Measurements from ENCODE around the gene KRT2. TPM values are rescaled to one million over a fixed set of nuclear protein-coding genes. Genes with fewer than 3 reads are reported as not detected.

Gene KRT2
- total and polyA plus RNA-seq, 12 donors = 0.16 TPM; not detected in 11

- H3K4me1 ChIP-seq (replicated peaks in 1 of 2) = no peaks in the 10 kb centered on the region
- no peak overlapping the region for H3K27ac ChIP-seq
- peaks cover 0 to 4% of the 10 kb centered on the region in 2 donors for H3K36me3 ChIP-seq (replicated peaks in 1 of 2)
- 72 to 82% (median 77%) methylated on average over 5 of the region's 5 CpGs for WGBS, 4 donors
- no peaks in the 10 kb centered on the region for H3K27me3 ChIP-seq
- no peak for DNase-seq
- intact Hi-C loops (cut with DNase I) = no loop called here
- no peaks in the 10 kb centered on the region for H3K9me3 ChIP-seq (replicated peaks in 1 of 3)
- H3K4me3 ChIP-seq = no peak overlapping the region
- TF ChIP-seq POLR2A (IDR thresholded peaks at IDR 0.05) (no peak), CTCF (IDR thresholded peaks at IDR 0.05) (no peak)
Observed at GRCh38 chr12:52622349-52622748, 29.7 kb downstream of the KRT2 start.

GRCh38 chr12:52618866-52619265, 33.1 kb downstream of the KRT2 start:
- Histone ChIP-seq H3K27ac (no peak overlapping the region), H3K9me3 (replicated peaks in 1 of 3) (no peaks in the 10 kb centered on the region), H3K27me3 (no peaks in the 10 kb centered on the region), H3K4me3 (no peak overlapping the region), H3K36me3 (replicated peaks in 1 of 2) (peaks cover 0 to 4% of the 10 kb centered on the region in 2 donors), H3K4me1 (replicated peaks in 1 of 2) (no peaks in the 10 kb centered on the region)
- intact Hi-C loops (cut with DNase I) = no loop called here
- TF ChIP-seq POLR2A (IDR thresholded peaks at IDR 0.05) (no peak), CTCF (IDR thresholded peaks at IDR 0.05) (no peak)
- DNase-seq = no peak
- WGBS, 4 donors = 68 to 79% (median 78%) methylated on average over 2 of the region's 2 CpGs

- intact Hi-C loops (cut with DNase I) = no loop called here
- Histone ChIP-seq H3K27ac (no peak within 1 kb of the TSS), H3K9me3 (replicated peaks in 1 of 3) (no peaks in the 10 kb centered on the region), H3K27me3 (no peaks in the 10 kb centered on the region), H3K36me3 (replicated peaks in 1 of 2) (no peaks in the 10 kb centered on the region), H3K4me1 (replicated peaks in 1 of 2) (no peaks in the 10 kb centered on the region), H3K4me3 (no peak within 1 kb of the TSS)
- TF ChIP-seq CTCF (IDR thresholded peaks at IDR 0.05) (no peak), POLR2A (IDR thresholded peaks at IDR 0.05) (no peak)
- WGBS, 4 donors = 63 to 90% (median 82%) methylated on average over 2 to 14 of the region's 14 CpGs
- DNase-seq = no peak
Observed at GRCh38 chr12:52618216-52618615, 33.8 kb downstream of the KRT2 start, which contains the start of gene KRT73. Gene KRT73 (minus strand): TSS chr12:52618559. CDS start chr12:52618524, 35 bp downstream.

GRCh38 chr12:52617403-52617785, 34.6 kb downstream of the KRT2 start:
- intact Hi-C loops (cut with DNase I) = no loop called here
- no peak for DNase-seq
- Histone ChIP-seq H3K9me3 (replicated peaks in 1 of 3) (no peaks in the 10 kb centered on the region), H3K27ac (no peak overlapping the region), H3K27me3 (no peaks in the 10 kb centered on the region), H3K4me1 (replicated peaks in 1 of 2) (no peaks in the 10 kb centered on the region), H3K36me3 (replicated peaks in 1 of 2) (no peaks in the 10 kb centered on the region), H3K4me3 (no peak overlapping the region)
- 79 to 100% (median 81%) methylated on average over 2 to 7 of the region's 7 CpGs for WGBS, 4 donors
- TF ChIP-seq POLR2A (IDR thresholded peaks at IDR 0.05) (no peak), CTCF (IDR thresholded peaks at IDR 0.05) (no peak)

All from adrenal gland (tissue), 12 donors.